H1 (cell line): ENCODE results near the gene MEI1. TPM values are rescaled to one million over a fixed set of nuclear protein-coding genes. Genes with fewer than 3 reads are reported as not detected.

Experiments used
- BCL11A ChIP-seq, 2 experiments: IDR thresholded peaks; one replicate each; pipeline ENCODE4 v1.6.1; 2011; ENCODE audit warnings: low read depth in 2 of 2, low read length in 2 of 2, mild to moderate bottlenecking in 2 of 2
- CEBPB ChIP-seq: IDR thresholded peaks from 2 replicates; pipeline ENCODE4 v1.6.1; 2012; ENCODE audit warnings: low read depth, low read length
- TBP ChIP-seq: IDR thresholded peaks from 2 replicates; pipeline ENCODE4 v1.6.1; 2011; ENCODE audit warnings: low read depth, low read length, improper control_type of control experiment
- YY1 ChIP-seq: IDR thresholded peaks from 2 replicates; pipeline ENCODE4 v1.6.1; 2011; ENCODE audit warnings: low read depth, mild to moderate bottlenecking, low read length
- polyA plus RNA-seq, 7 experiments: library from polyadenylated mRNA; depleted of rRNA in 3 of 7; stranded (reverse) in 5 of 7; unstranded in 2 of 7; fragments of >200 nt in 5 of 7; fragments of 200-250 nt in 2 of 7; gene quantifications; 1 replicate in 5 of 7; 2 replicates in 1 of 7; 4 replicates in 1 of 7; pipeline versions ENCODE4 v1.2.1 to v1.2.3, GENCODE V29; 2011 to 2013; ENCODE audit warnings: missing spikeins in 2 of 7, mixed read lengths in 2 of 7
- small RNA-seq: library from polyadenylated mRNA; stranded (forward); fragments of <200 nt; extraction: miRNeasy Mini kit (QIAGEN cat#:217004); gene quantifications from one replicate; pipeline ENCODE3, GENCODE V24; 2013; ENCODE audit not compliant: insufficient read depth
- total RNA-seq: library from RNA; stranded (reverse); fragmentation: NEBNext Ultra II Directional; extraction: Animal tissue kit (Norgen Biotek cat#: 25700); gene quantifications from 2 replicates; pipeline ENCODE4 v1.2.1, GENCODE V29; 2021
- TF ChIP-seq, protein P1 (sequence below): IDR thresholded peaks from 2 replicates; pipeline ENCODE4 v1.6.1; 2012; ENCODE audit warnings: low read length, inconsistent platforms

MEI1 gene
- total and polyA plus RNA-seq, 2 of the 8 experiments (the other 6 are each of a cell fraction or from before 2014, with no cell fraction given), result 0.27 to 0.54 TPM

DNA sequence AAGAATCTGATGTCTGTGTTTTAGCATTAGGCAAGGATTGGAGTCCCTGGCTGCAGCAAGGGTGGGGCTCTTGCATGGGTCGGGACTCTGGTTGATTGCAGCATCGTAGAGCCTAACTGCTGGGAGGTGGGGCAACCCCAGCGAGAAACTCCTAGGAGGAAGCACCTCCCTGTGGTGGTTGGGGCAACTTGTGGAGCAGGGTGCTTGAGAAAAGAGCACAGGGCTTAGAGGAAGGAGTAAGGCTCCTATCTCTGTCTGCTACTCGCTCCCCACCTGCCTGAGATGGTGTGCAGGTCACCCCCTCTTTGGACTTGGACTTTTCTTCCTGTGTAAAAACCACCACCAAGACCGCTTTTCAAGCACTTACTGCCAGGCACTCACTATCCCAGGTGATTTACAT is 149.2 kb downstream of the MEI1 start (continued):
- TF ChIP-seq, protein P1, sequence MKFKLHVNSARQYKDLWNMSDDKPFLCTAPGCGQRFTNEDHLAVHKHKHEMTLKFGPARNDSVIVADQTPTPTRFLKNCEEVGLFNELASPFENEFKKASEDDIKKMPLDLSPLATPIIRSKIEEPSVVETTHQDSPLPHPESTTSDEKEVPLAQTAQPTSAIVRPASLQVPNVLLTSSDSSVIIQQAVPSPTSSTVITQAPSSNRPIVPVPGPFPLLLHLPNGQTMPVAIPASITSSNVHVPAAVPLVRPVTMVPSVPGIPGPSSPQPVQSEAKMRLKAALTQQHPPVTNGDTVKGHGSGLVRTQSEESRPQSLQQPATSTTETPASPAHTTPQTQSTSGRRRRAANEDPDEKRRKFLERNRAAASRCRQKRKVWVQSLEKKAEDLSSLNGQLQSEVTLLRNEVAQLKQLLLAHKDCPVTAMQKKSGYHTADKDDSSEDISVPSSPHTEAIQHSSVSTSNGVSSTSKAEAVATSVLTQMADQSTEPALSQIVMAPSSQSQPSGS, result no peak
- no peak for TF ChIP-seq CEBPB
- no peak for TF ChIP-seq TBP
- no peak for TF ChIP-seq YY1
- TF ChIP-seq BCL11A (IDR thresholded peaks at IDR 0.05; ENCODE audit: low read depth in 2 of 2, low read length in 2 of 2), result no peak

Small RNA genes within 50 kb of the gene (small RNA-seq; reads per million reads assigned to genes)
- gene HMGN2P10 (not detected), gene RF00019 (not detected), gene RNU6-476P (not detected), gene RNU6ATAC22P (not detected)

Other genes starting within 250 kb of the MEI1 start
- 109 and 135 TPM in 2 replicates for gene PHF5A, start 230.8 kb upstream of the MEI1 start, total RNA-seq
- gene PHF5A, start 230.8 kb upstream of the MEI1 start, polyA plus RNA-seq (2011; rRNA removed), result 96.7 and 119 TPM in 2 replicates
- gene ACO2, start 230.4 kb upstream of the MEI1 start, total RNA-seq, result 72.4 and 75.4 TPM in 2 replicates
- 52.8 and 74.1 TPM in 2 replicates for gene ACO2, start 230.4 kb upstream of the MEI1 start, polyA plus RNA-seq (2011; rRNA removed)
- gene POLR3H, start 155.0 kb upstream of the MEI1 start, total RNA-seq, result 34.5 and 39.2 TPM in 2 replicates
- gene POLR3H, start 155.0 kb upstream of the MEI1 start, polyA plus RNA-seq (2011; rRNA removed), result 29.7 and 34.0 TPM in 2 replicates
- gene CSDC2, start 138.5 kb upstream of the MEI1 start, total RNA-seq, result 2.3 and 2.6 TPM in 2 replicates
- gene CSDC2, start 138.5 kb upstream of the MEI1 start, polyA plus RNA-seq (2011; rRNA removed), result 2.0 and 3.2 TPM in 2 replicates
- gene PMM1, start 109.7 kb upstream of the MEI1 start, total RNA-seq, result 10.8 and 11.3 TPM in 2 replicates
- 20.0 and 27.3 TPM in 2 replicates for gene PMM1, start 109.7 kb upstream of the MEI1 start, polyA plus RNA-seq (2011; rRNA removed)
- 33.7 and 34.3 TPM in 2 replicates for gene DESI1, start 78.5 kb upstream of the MEI1 start, total RNA-seq
- gene DESI1, start 78.5 kb upstream of the MEI1 start, polyA plus RNA-seq (2011; rRNA removed), result 27.6 and 31.2 TPM in 2 replicates
- 488 and 490 TPM in 2 replicates for gene XRCC6, start 78.2 kb upstream of the MEI1 start, total RNA-seq
- gene XRCC6, start 78.2 kb upstream of the MEI1 start, polyA plus RNA-seq (2011; rRNA removed), result 150 and 157 TPM in 2 replicates
- gene SNU13, start 10.6 kb upstream of the MEI1 start, total RNA-seq, result 214 and 241 TPM in 2 replicates
- gene SNU13, start 10.6 kb upstream of the MEI1 start, polyA plus RNA-seq (2011; rRNA removed), result 227 and 281 TPM in 2 replicates
- 20.0 and 21.4 TPM in 2 replicates for gene CCDC134, start 101.2 kb downstream of the MEI1 start, total RNA-seq
- 7.7 and 10.3 TPM in 2 replicates for gene CCDC134, start 101.2 kb downstream of the MEI1 start, polyA plus RNA-seq (2011; rRNA removed)
- gene SREBF2, start 133.6 kb downstream of the MEI1 start, total RNA-seq, result 144 TPM in 2 replicates
- gene SREBF2, start 133.6 kb downstream of the MEI1 start, polyA plus RNA-seq (2011; rRNA removed), result 125 and 183 TPM in 2 replicates
- gene SHISA8, start 215.6 kb downstream of the MEI1 start, total RNA-seq, result 0.89 and 0.90 TPM in 2 replicates
- 0.14 and 0.35 TPM in 2 replicates for gene SHISA8, start 215.6 kb downstream of the MEI1 start, polyA plus RNA-seq (2011; rRNA removed)
- 1.8 and 2.0 TPM in 2 replicates for gene TNFRSF13C, start 227.3 kb downstream of the MEI1 start, total RNA-seq
- gene TNFRSF13C, start 227.3 kb downstream of the MEI1 start, polyA plus RNA-seq (2011; rRNA removed), result 1.4 TPM in 2 replicates
- 30.0 and 32.0 TPM in 2 replicates for gene CENPM, start 247.6 kb downstream of the MEI1 start, total RNA-seq
- 80.4 and 94.6 TPM in 2 replicates for gene CENPM, start 247.6 kb downstream of the MEI1 start, polyA plus RNA-seq (2011; rRNA removed)